NCI-H1930 (cell line): ENCODE measurements around the gene KCNJ11.

Source experiments
- DNase-seq, 2 experiments: peaks; one replicate each; lab custom pipeline; 2025; lab: John Stamatoyannopoulos, UW

Gene KCNJ11

GRCh38 chr11:17353821-17354600 is 34.4 kb downstream of the KCNJ11 start:
- DNase-seq = no peak

- DNase-seq = peak; percentile 68 to 72
Observed at GRCh38 chr11:17352950-17353820, 35.3 kb downstream of the KCNJ11 start.

GRCh38 chr11:17351510-17352176 is 36.8 kb downstream of the KCNJ11 start, which contains the start of gene NCR3LG1:
Gene NCR3LG1 (plus strand): TSS chr11:17351800. CDS start chr11:17351970, 170 bp downstream.
- DNase-seq = peak; percentile 64 to 65

- DNase-seq = no peak
Observed at GRCh38 chr11:17351172-17351509, 37.3 kb downstream of the KCNJ11 start.

GRCh38 chr11:17350455-17351171 is 37.8 kb downstream of the KCNJ11 start:
- DNase-seq = no peak

- no peak for DNase-seq
Observed at GRCh38 chr11:17347676-17348075, 40.8 kb downstream of the KCNJ11 start.

GRCh38 chr11:17343907-17344306 is 44.6 kb downstream of the KCNJ11 start:
- DNase-seq = no peak

GRCh38 chr11:17343257-17343656 is 45.2 kb downstream of the KCNJ11 start:
- DNase-seq = no peak
